IMR-90 (cell line): Measurements from ENCODE around the gene PCAT6. TPM values are rescaled to one million over a fixed set of nuclear protein-coding genes. Genes with fewer than 3 reads are reported as not detected.

ENCODE experiments used
- ATAC-seq: fragments of 200-7000 bp; cut with Tn5 transposase; 2 replicates; pipeline ENCODE4 v1.9.1; 2020; ENCODE audit warnings: low read depth, mild to moderate bottlenecking, moderate library complexity
- BruUV-seq: library from RNA; stranded (reverse); fragments of 400-500 nt; replicated peaks from 2 replicates; lab custom pipeline; 2021; lab: Mats Ljungman, UMichigan
- CTCF ChIA-PET: fragments of 300-600 bp; formaldehyde crosslinking; extraction: SDS; loops from one replicate; lab custom pipeline; 2021; ENCODE audit warnings: antibody characterized with exemption; lab: Yijun Ruan, JAX
- POLR2A ChIA-PET: fragments of 300-600 bp; sonication (Branson Sonifier 250); formaldehyde crosslinking; loops from one replicate; lab custom pipeline; 2022; ENCODE audit warnings: antibody characterized with exemption; ENCODE audit not compliant: unreplicated experiment; lab: Charles Lee
- DNase-seq: peaks from one replicate; pipeline ENCODE4 v3.0.0; 2013
- H2AFZ ChIP-seq: replicated peaks from 2 replicates; pipeline ENCODE3; 2013; ENCODE audit warnings: low read length, mild to moderate bottlenecking; ENCODE audit not compliant: poor library complexity
- H2AK5ac ChIP-seq: 2 replicates; pipeline ENCODE4 v1.6.1; 2013; ENCODE audit warnings: low read depth, low read length, inconsistent platforms
- H2AK9ac ChIP-seq: replicated peaks from 2 replicates; pipeline ENCODE3; 2013; ENCODE audit warnings: mild to moderate bottlenecking, low read depth, low read length, moderate library complexity; ENCODE audit not compliant: poor library complexity
- H2BK120ac ChIP-seq: 2 replicates; pipeline ENCODE4 v1.6.1; 2013; ENCODE audit warnings: low read depth, low read length, inconsistent platforms
- H2BK15ac ChIP-seq: 3 replicates; pipeline ENCODE4 v1.6.1; 2013; ENCODE audit warnings: low read depth, low read length, inconsistent platforms
- H2BK20ac ChIP-seq: 2 replicates; pipeline ENCODE4 v1.6.1; 2013; ENCODE audit warnings: low read depth, mild to moderate bottlenecking, inconsistent platforms, low read length, moderate library complexity
- H2BK5ac ChIP-seq: 2 replicates; pipeline ENCODE4 v1.6.1; 2013; ENCODE audit warnings: mild to moderate bottlenecking, low read depth, low read length, inconsistent platforms; ENCODE audit not compliant: poor library complexity, severe bottlenecking
- H3K14ac ChIP-seq: replicated peaks from 2 replicates; pipeline ENCODE4 v1.6.1; 2013; ENCODE audit warnings: low read depth, low read length, inconsistent platforms
- H3K18ac ChIP-seq: 2 replicates; pipeline ENCODE4 v1.6.1; 2013; ENCODE audit warnings: low read depth, low read length, control low read depth
- H3K23ac ChIP-seq: 2 replicates; pipeline ENCODE4 v1.6.1; 2013; ENCODE audit warnings: low read depth, low read length, inconsistent platforms
- H3K27ac ChIP-seq: 2 replicates; pipeline ENCODE4 v1.5.1; 2013; ENCODE audit warnings: mild to moderate bottlenecking, control low read depth, low read length; ENCODE audit not compliant: insufficient read depth
- H3K27me3 ChIP-seq: 2 replicates; pipeline ENCODE4 v1.6.1; 2013; ENCODE audit warnings: low read length; ENCODE audit not compliant: control insufficient read depth, insufficient read depth
- H3K36me3 ChIP-seq: 2 replicates; pipeline ENCODE4 v1.6.1; 2013; ENCODE audit warnings: low read length, mixed read lengths; ENCODE audit not compliant: control insufficient read depth, insufficient read depth
- H3K4ac ChIP-seq: 2 replicates; pipeline ENCODE4 v1.6.1; 2013; ENCODE audit warnings: low read depth, low read length, inconsistent platforms
- H3K4me1 ChIP-seq: 2 replicates; pipeline ENCODE4 v1.6.1; 2013; ENCODE audit warnings: low read length, mixed read lengths; ENCODE audit not compliant: control insufficient read depth, insufficient read depth
- H3K4me2 ChIP-seq: 2 replicates; pipeline ENCODE4 v1.6.1; 2013; ENCODE audit warnings: low read depth, mild to moderate bottlenecking, control low read depth, low read length, moderate library complexity
- H3K4me3 ChIP-seq: 2 replicates; pipeline ENCODE4 v1.5.1; 2013; ENCODE audit warnings: low read depth, mild to moderate bottlenecking, control low read depth, low read length, moderate library complexity; ENCODE audit not compliant: insufficient read depth
- H3K56ac ChIP-seq: 2 replicates; pipeline ENCODE4 v1.6.1; 2013; ENCODE audit warnings: low read length, inconsistent platforms; ENCODE audit not compliant: insufficient read depth; ENCODE audit errors: extremely low read depth
- H3K79me1 ChIP-seq, 2 experiments: 2 replicates each; pipeline ENCODE4 v1.6.1; 2013; ENCODE audit warnings: low read length in 2 of 2, inconsistent platforms in 1 of 2, low read depth in 1 of 2
- H3K9ac ChIP-seq: 2 replicates; pipeline ENCODE4 v1.6.1; 2013; ENCODE audit warnings: low read depth, low read length, control low read depth
- H3K9me1 ChIP-seq: 2 replicates; pipeline ENCODE4 v1.6.1; 2013; ENCODE audit warnings: low read length, inconsistent platforms; ENCODE audit not compliant: insufficient read depth
- H3K9me3 ChIP-seq: 2 replicates; pipeline ENCODE4 v1.6.1; 2013; ENCODE audit warnings: low read length; ENCODE audit not compliant: control insufficient read depth, insufficient read depth
- H4K20me1 ChIP-seq: 2 replicates; pipeline ENCODE4 v1.6.1; 2013; ENCODE audit warnings: low read length, inconsistent platforms; ENCODE audit not compliant: insufficient read depth
- H4K5ac ChIP-seq: 2 replicates; pipeline ENCODE4 v1.6.1; 2013; ENCODE audit warnings: mild to moderate bottlenecking, low read depth, low read length, control low read depth
- H4K8ac ChIP-seq, 2 experiments: 2 replicates each; pipeline ENCODE4 v1.6.1; 2013; ENCODE audit warnings: low read depth in 2 of 2, low read length in 2 of 2, control low read depth in 1 of 2, inconsistent platforms in 1 of 2
- H4K91ac ChIP-seq: 2 replicates; pipeline ENCODE4 v1.6.1; 2013; ENCODE audit warnings: low read depth, low read length, inconsistent platforms; ENCODE audit not compliant: insufficient read depth
- SMC3 ChIP-seq: fragments of 150-350 bp; IDR thresholded peaks from 2 replicates; pipeline ENCODE4 v1.6.1; 2016; ENCODE audit warnings: low read depth, mild to moderate bottlenecking, antibody characterized with exemption, low read length, moderate library complexity
- WGBS, 2 experiments: methylation state at CpG; one replicate each; pipeline versions ENCODE4 v1.1.5 to v1.1.7; 2013; ENCODE audit warnings: missing lambda C conversion rate in 2 of 2; ENCODE audit not compliant: insufficient read length in 1 of 2; ENCODE audit errors: extremely low coverage in 2 of 2; 5-methylcytosine and 5-hydroxymethylcytosine counted together
- dilution Hi-C: fragments of 300-500 bp; cut with HindIII; formaldehyde crosslinking; loops from one replicate; pipeline ENCODE4 v1.14.3; 2018; ENCODE audit warnings: low sequenced_read_pairs; ENCODE audit not compliant: unreplicated experiment
- in situ Hi-C: fragments of 300-500 bp; cut with MboI; formaldehyde crosslinking; loops from 3 replicates; pipeline ENCODE4 v1.14.3; 2019; ENCODE audit warnings: low sequenced_read_pairs, inconsistent platforms, mixed read lengths
- intact Hi-C: fragments of 100-400 bp; cut with micrococcal nuclease; formaldehyde crosslinking; loops from 2 replicates; pipeline ENCODE4 v1.10.0; 2022
- polyA plus RNA-seq, 3 experiments: library from polyadenylated mRNA; depleted of rRNA; stranded (reverse); fragments of >200 nt; gene quantifications; 2 replicates each; pipeline ENCODE4 v1.2.3, GENCODE V29; 2012; ENCODE audit warnings: low replicate concordance in 1 of 3
- total RNA-seq: library from RNA; depleted of rRNA; stranded (reverse); fragments of >200 nt; gene quantifications from 2 replicates; pipeline ENCODE4 v1.2.3, GENCODE V29; 2012

PCAT6 gene
- total and polyA plus RNA-seq, 2 of the 4 experiments (the other 2 are of a cell fraction) = 5.8 TPM; not detected in 1

DNA sequence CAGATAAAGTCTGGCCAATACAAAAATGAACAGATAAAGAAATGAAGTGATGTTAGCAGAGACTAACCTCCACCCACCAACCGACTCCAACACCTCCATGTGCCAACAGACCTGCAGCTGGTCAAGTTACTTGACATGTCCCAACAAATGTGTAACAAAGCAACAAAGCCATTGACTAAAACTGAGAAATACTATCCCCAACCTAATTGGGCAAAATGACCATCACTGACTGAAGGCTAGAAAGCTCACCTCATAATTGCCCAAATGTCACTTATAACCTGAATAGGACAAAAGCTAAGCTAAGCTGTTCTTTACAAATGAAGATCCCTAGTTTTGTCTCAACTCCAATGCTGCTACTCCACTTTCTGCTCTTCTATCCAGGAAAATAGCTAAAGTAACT lies 10.0 kb upstream of the PCAT6 start:
- peaks cover 14 to 71% of the 10 kb centered on the region in 2 experiments for H3K79me1 ChIP-seq
- no peaks in the 10 kb centered on the region for H3K9me3 ChIP-seq
- no peak overlapping the region for H3K56ac ChIP-seq
- H3K4ac ChIP-seq = no peak overlapping the region
- H2BK5ac ChIP-seq = no peak overlapping the region
- in situ Hi-C loops = no loop called here
- H2AK9ac ChIP-seq = no peak overlapping the region
- no peak overlapping the region for H2AK5ac ChIP-seq
- no peak overlapping the region for H4K8ac ChIP-seq
- H2BK120ac ChIP-seq = no peak overlapping the region
- peaks cover 16% of the 10 kb centered on the region for H3K36me3 ChIP-seq
- intact Hi-C loops = no loop called here
- no peak for TF ChIP-seq SMC3
- no peak overlapping the region for H3K4me2 ChIP-seq
- peaks cover 26% of the 10 kb centered on the region for H3K9me1 ChIP-seq
- H2BK15ac ChIP-seq = no peak overlapping the region
- dilution Hi-C loops = no loop called here
- ChIA-PET CTCF (interaction anchor here (0.6 kb wide), 1 partner anchor 9 kb away, joined by 3 read pairs; no protein-coding TSS in a partner anchor), POLR2A (interaction anchor here (0.6 kb wide), 1 partner anchor 55 kb away, joined by 3 read pairs; no protein-coding TSS in a partner anchor)
- no TSS peak for BruUV-seq
- WGBS, 2 experiments = no CpG with 5 or more reads among the region's 1 CpG
- no peak overlapping the region for H3K18ac ChIP-seq
- H2AFZ ChIP-seq = no peak overlapping the region
- peaks cover 97% of the 10 kb centered on the region for H4K20me1 ChIP-seq
- no peak overlapping the region for H3K4me3 ChIP-seq
- H3K27ac ChIP-seq = no peak overlapping the region
- no peak overlapping the region for H3K9ac ChIP-seq
- no peak overlapping the region for H2BK20ac ChIP-seq
- no peaks in the 10 kb centered on the region for H3K27me3 ChIP-seq
- no peak for ATAC-seq
- H4K5ac ChIP-seq = no peak overlapping the region
- peaks cover 10% of the 10 kb centered on the region for H3K4me1 ChIP-seq
- H3K23ac ChIP-seq = no peak overlapping the region
- no peak overlapping the region for H3K14ac ChIP-seq
- no peak for DNase-seq
- no peak overlapping the region for H4K91ac ChIP-seq
